HG03378 (cell line): ENCODE measurements around the gene ASTN2.
"Not testable (repeated sequence)": the region's sequence is repeated elsewhere in the genome, so short reads cannot be mapped to it uniquely, and the experiment has no call there.

Experiments
- ATAC-seq: cut with Tn5 transposase; IDR thresholded peaks from one replicate; pipeline ENCODE4 v1.9.1; 2021; ENCODE audit warnings: mild to moderate bottlenecking, moderate library complexity; ENCODE audit not compliant: unreplicated experiment

Gene ASTN2

GRCh38 chr9:116716438-116716837 lies 698.4 kb downstream of the ASTN2 start:
- ATAC-seq, result no peak

- ATAC-seq, result no peak
These were observed 699.1 kb downstream of the ASTN2 start for GRCh38 chr9:116715751-116716150.

GRCh38 chr9:116713271-116713670 lies 701.6 kb downstream of the ASTN2 start:
- ATAC-seq, result no peak

- ATAC-seq, result no peak
These were observed 702.1 kb downstream of the ASTN2 start for GRCh38 chr9:116712781-116713180.

GRCh38 chr9:116706310-116707290 lies 708.3 kb downstream of the ASTN2 start:
- ATAC-seq, result no peak

- no peak for ATAC-seq
These were observed 709.3 kb downstream of the ASTN2 start for GRCh38 chr9:116705531-116705930.

- ATAC-seq, result no peak
These were observed 710.4 kb downstream of the ASTN2 start for GRCh38 chr9:116704470-116704869.

- ATAC-seq, result no peak
These were observed 711.2 kb downstream of the ASTN2 start for GRCh38 chr9:116703634-116704033.

GRCh38 chr9:116701940-116702642 lies 712.8 kb downstream of the ASTN2 start:
- no peak for ATAC-seq

- no peak for ATAC-seq
These were observed 713.7 kb downstream of the ASTN2 start for GRCh38 chr9:116700882-116701865.

- no peak for ATAC-seq
These were observed 714.6 kb downstream of the ASTN2 start for GRCh38 chr9:116700279-116700678.

- ATAC-seq, result no peak
These were observed 717.0 kb downstream of the ASTN2 start for GRCh38 chr9:116697887-116698286.

GRCh38 chr9:116697362-116697761 lies 717.5 kb downstream of the ASTN2 start:
- ATAC-seq, result no peak

GRCh38 chr9:116695438-116695837 lies 719.4 kb downstream of the ASTN2 start:
- ATAC-seq, result no peak

- no peak for ATAC-seq
These were observed 720.0 kb downstream of the ASTN2 start for GRCh38 chr9:116694785-116695291.

GRCh38 chr9:116693233-116693731 lies 721.6 kb downstream of the ASTN2 start:
- ATAC-seq, result no peak

GRCh38 chr9:116692616-116693015 lies 722.2 kb downstream of the ASTN2 start:
- no peak for ATAC-seq

- no peak for ATAC-seq
These were observed 723.2 kb downstream of the ASTN2 start for GRCh38 chr9:116691607-116692006.

- ATAC-seq, result not testable (repeated sequence)
These were observed 724.1 kb downstream of the ASTN2 start for GRCh38 chr9:116690805-116691204.

GRCh38 chr9:116689486-116690032 lies 725.3 kb downstream of the ASTN2 start:
- no peak for ATAC-seq
